ENCODE measurements around the gene NELFCD. TPM values are rescaled to one million over a fixed set of nuclear protein-coding genes. Genes with fewer than 3 reads are reported as not detected.
A peak's percentile ranks its signal among the peaks of the same experiment; 100 is the strongest.

Gene NELFCD
- total and polyA plus RNA-seq, 9 of the 15 experiments (the other 6 are each of a cell fraction or from before 2014, with no cell fraction given), result 11.7 to 163 (median 96.5) TPM

- TF ChIP-seq, protein P1, sequence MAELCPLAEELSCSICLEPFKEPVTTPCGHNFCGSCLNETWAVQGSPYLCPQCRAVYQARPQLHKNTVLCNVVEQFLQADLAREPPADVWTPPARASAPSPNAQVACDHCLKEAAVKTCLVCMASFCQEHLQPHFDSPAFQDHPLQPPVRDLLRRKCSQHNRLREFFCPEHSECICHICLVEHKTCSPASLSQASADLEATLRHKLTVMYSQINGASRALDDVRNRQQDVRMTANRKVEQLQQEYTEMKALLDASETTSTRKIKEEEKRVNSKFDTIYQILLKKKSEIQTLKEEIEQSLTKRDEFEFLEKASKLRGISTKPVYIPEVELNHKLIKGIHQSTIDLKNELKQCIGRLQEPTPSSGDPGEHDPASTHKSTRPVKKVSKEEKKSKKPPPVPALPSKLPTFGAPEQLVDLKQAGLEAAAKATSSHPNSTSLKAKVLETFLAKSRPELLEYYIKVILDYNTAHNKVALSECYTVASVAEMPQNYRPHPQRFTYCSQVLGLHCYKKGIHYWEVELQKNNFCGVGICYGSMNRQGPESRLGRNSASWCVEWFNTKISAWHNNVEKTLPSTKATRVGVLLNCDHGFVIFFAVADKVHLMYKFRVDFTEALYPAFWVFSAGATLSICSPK (IDR thresholded peaks at IDR 0.05; ENCODE audit: borderline replicate concordance), result no peak
- TF ChIP-seq ZBTB26 (CRISPR knock-in tag; IDR thresholded peaks at IDR 0.05), result no peak
Observed at GRCh38 chr20:58959652-58960051, 21.4 kb upstream of the NELFCD start (continued).

- no TSS peak for BruUV-seq (replicated peaks)
- no peaks in the 10 kb centered on the region for H3K36me3 ChIP-seq (ENCODE audit: control insufficient read depth, insufficient read depth, low read length)
- no peak overlapping the region for H3K27ac ChIP-seq (ENCODE audit: extremely low read depth, low read depth, low read length)
- H3K4me2 ChIP-seq (ENCODE audit: insufficient read depth, low read length), result no peak overlapping the region
- peaks cover 21 to 35% of the 10 kb centered on the region in 2 experiments for H3K27me3 ChIP-seq (ENCODE audit: control insufficient read depth in 2 of 2, insufficient read depth in 2 of 2, low read length in 2 of 2)
- H2AFZ ChIP-seq (ENCODE audit: low read depth, low read length), result no peak overlapping the region
- no peak for FAIRE-seq
- WGBS (ENCODE audit: insufficient coverage, low coverage, missing lambda C conversion rate), result 0% methylated on average over 6 of the region's 8 CpGs
- no peak overlapping the region for H3K4me3 ChIP-seq
- intact Hi-C loops (cut with micrococcal nuclease) (no loop called here), in situ Hi-C loops (cut with MboI) (no loop called here)
- H3K79me2 ChIP-seq (ENCODE audit: control insufficient read depth, insufficient read depth, low read length), result no peaks in the 10 kb centered on the region
- no peak overlapping the region for H3K9ac ChIP-seq (ENCODE audit: insufficient read depth in 1 of 2, low read depth in 2 of 2, low read length in 2 of 2)
- ChIA-PET CTCF (ENCODE audit: low intra/inter-chr PET ratio) (no interaction called here), POLR2A (no interaction called here)
- DNase-seq (ENCODE audit: extremely low read depth in 1 of 4, low spot score in 3 of 4), result no peak
- no peaks in the 10 kb centered on the region for H4K20me1 ChIP-seq (replicated peaks; ENCODE audit: control insufficient read depth, insufficient read depth, low read length)
- H3K4me1 ChIP-seq (replicated peaks in 1 of 2; ENCODE audit: control insufficient read depth in 2 of 2, insufficient read depth in 2 of 2, low read length in 2 of 2), result no peaks in the 10 kb centered on the region
- no peaks in the 10 kb centered on the region for H3K9me3 ChIP-seq (replicated peaks; ENCODE audit: control insufficient read depth, insufficient read depth, low read depth, low read length)
- peak; percentile 67 for ATAC-seq
- no peaks in the 10 kb centered on the region for H3K9me1 ChIP-seq (ENCODE audit: control insufficient read depth, insufficient read depth, low read length)
- TF ChIP-seq, protein P2, sequence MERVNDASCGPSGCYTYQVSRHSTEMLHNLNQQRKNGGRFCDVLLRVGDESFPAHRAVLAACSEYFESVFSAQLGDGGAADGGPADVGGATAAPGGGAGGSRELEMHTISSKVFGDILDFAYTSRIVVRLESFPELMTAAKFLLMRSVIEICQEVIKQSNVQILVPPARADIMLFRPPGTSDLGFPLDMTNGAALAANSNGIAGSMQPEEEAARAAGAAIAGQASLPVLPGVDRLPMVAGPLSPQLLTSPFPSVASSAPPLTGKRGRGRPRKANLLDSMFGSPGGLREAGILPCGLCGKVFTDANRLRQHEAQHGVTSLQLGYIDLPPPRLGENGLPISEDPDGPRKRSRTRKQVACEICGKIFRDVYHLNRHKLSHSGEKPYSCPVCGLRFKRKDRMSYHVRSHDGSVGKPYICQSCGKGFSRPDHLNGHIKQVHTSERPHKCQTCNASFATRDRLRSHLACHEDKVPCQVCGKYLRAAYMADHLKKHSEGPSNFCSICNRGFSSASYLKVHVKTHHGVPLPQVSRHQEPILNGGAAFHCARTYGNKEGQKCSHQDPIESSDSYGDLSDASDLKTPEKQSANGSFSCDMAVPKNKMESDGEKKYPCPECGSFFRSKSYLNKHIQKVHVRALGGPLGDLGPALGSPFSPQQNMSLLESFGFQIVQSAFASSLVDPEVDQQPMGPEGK (CRISPR knock-in tag; IDR thresholded peaks at IDR 0.05; ENCODE audit: borderline replicate concordance), result no peak
- TF ChIP-seq BACH1 (tag; IDR thresholded peaks at IDR 0.05) (no peak), FOXK1 (CRISPR knock-in tag; IDR thresholded peaks at IDR 0.05; ENCODE audit: borderline replicate concordance) (no peak), ZNF586 (CRISPR knock-in tag; conservative IDR thresholded peaks at IDR 0.05) (no peak), ZNF384 (IDR thresholded peaks at IDR 0.05; ENCODE audit: low read depth, low read length) (no peak), ETV5 (CRISPR knock-in tag; IDR thresholded peaks at IDR 0.05; ENCODE audit: low read depth) (no peak), TSHZ1 (CRISPR knock-in tag; IDR thresholded peaks at IDR 0.05) (no peak)
- TF ChIP-seq, protein P3, sequence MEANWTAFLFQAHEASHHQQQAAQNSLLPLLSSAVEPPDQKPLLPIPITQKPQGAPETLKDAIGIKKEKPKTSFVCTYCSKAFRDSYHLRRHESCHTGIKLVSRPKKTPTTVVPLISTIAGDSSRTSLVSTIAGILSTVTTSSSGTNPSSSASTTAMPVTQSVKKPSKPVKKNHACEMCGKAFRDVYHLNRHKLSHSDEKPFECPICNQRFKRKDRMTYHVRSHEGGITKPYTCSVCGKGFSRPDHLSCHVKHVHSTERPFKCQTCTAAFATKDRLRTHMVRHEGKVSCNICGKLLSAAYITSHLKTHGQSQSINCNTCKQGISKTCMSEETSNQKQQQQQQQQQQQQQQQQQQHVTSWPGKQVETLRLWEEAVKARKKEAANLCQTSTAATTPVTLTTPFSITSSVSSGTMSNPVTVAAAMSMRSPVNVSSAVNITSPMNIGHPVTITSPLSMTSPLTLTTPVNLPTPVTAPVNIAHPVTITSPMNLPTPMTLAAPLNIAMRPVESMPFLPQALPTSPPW (CRISPR knock-in tag; IDR thresholded peaks at IDR 0.05), result peak; percentile 61
Observed at GRCh38 chr20:58963060-58963584, 17.9 kb upstream of the NELFCD start.
